ENCODE results near the gene PRELID1.
A peak's percentile ranks its signal among the peaks of the same experiment; 100 is the strongest.
"Not testable (repeated sequence)": the region's sequence is repeated elsewhere in the genome, so short reads cannot be mapped to it uniquely, and the experiment has no call there.

Gene PRELID1

GRCh38 chr5:177336603-177337494 lies 33.2 kb downstream of the PRELID1 start:
- no peak for DNase-seq

- DNase-seq = no peak
Observed at GRCh38 chr5:177338251-177339106, 34.9 kb downstream of the PRELID1 start.

GRCh38 chr5:177339107-177339638 lies 35.6 kb downstream of the PRELID1 start:
- no peak for DNase-seq

- DNase-seq = not testable (repeated sequence)
Observed at GRCh38 chr5:177343000-177343399, 39.4 kb downstream of the PRELID1 start.

- DNase-seq = no peak
Observed at GRCh38 chr5:177343777-177344176, 40.2 kb downstream of the PRELID1 start.

- no peak for DNase-seq
Observed at GRCh38 chr5:177344891-177345290, 41.3 kb downstream of the PRELID1 start.

- DNase-seq = no peak
Observed at GRCh38 chr5:177346820-177347219, 43.2 kb downstream of the PRELID1 start.

- DNase-seq = no peak
Observed at GRCh38 chr5:177347699-177348098, 44.1 kb downstream of the PRELID1 start.

GRCh38 chr5:177349362-177349647 lies 45.7 kb downstream of the PRELID1 start:
- no peak for DNase-seq

GRCh38 chr5:177349762-177350161 lies 46.2 kb downstream of the PRELID1 start:
- no peak for DNase-seq

- peak; percentile 13 for DNase-seq
Observed at GRCh38 chr5:177350776-177351391, 47.3 kb downstream of the PRELID1 start.

- peak; percentile 97 for DNase-seq
Observed at GRCh38 chr5:177351392-177352329, 48.1 kb downstream of the PRELID1 start, which contains the start of gene LMAN2. LMAN2 (minus strand) TSS chr5:177351668; CDS start chr5:177351647, 21 bp downstream.

- DNase-seq = peak; percentile 28
Observed at GRCh38 chr5:177353093-177353492, 49.5 kb downstream of the PRELID1 start.

GRCh38 chr5:177354256-177354655 lies 50.7 kb downstream of the PRELID1 start:
- DNase-seq = no peak

GRCh38 chr5:177354711-177355110 lies 51.1 kb downstream of the PRELID1 start:
- DNase-seq = peak; percentile 58

- no peak for DNase-seq
Observed at GRCh38 chr5:177355162-177355867, 51.7 kb downstream of the PRELID1 start.

GRCh38 chr5:177355868-177356168 lies 52.2 kb downstream of the PRELID1 start:
- DNase-seq = peak; percentile 26

All from suppressor macrophage treated with lipopolysaccharide for 4 hours (primary cell).